HG03520 (cell line): Measurements from ENCODE around the gene MVP.
"Not testable (repeated sequence)": the region's sequence is repeated elsewhere in the genome, so short reads cannot be mapped to it uniquely, and the experiment has no call there.

Source experiments
- ATAC-seq: cut with Tn5 transposase; IDR thresholded peaks from one replicate; pipeline ENCODE4 v1.9.1; 2021; ENCODE audit warnings: mild to moderate bottlenecking, moderate library complexity; ENCODE audit not compliant: unreplicated experiment

The MVP gene

DNA sequence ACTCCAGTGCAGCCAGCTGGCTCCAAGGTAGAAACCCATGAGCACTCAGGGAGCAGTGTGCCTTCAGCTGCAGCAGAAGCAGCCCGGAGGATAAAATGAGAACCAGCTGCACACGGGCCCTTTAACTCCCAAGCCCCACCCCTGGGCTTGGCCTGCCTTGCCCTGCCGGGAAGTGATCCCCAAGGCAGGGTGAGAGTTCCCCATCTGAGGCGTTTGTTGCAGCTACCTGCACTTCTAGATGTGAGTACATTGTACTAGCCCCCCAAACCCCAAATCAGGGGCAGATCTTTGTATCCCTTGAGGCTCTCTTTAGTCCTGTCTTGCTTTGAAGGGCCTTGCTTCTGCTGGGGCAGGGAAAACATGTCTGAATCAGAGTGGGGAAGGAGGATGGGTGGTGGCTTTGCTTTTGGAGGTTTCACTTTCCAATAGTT is at the start of gene MVP:
MVP (plus strand) TSS at position 192 of the 431 bp plus-strand sequence. CDS start 10,088 bp downstream, outside the sequence.
- no peak for ATAC-seq

- not testable (repeated sequence) for ATAC-seq
Observed at GRCh38 chr16:29772330-29772729, 47.9 kb upstream of the MVP start.

- no peak for ATAC-seq
Observed at GRCh38 chr16:29774730-29775129, 45.5 kb upstream of the MVP start.

DNA sequence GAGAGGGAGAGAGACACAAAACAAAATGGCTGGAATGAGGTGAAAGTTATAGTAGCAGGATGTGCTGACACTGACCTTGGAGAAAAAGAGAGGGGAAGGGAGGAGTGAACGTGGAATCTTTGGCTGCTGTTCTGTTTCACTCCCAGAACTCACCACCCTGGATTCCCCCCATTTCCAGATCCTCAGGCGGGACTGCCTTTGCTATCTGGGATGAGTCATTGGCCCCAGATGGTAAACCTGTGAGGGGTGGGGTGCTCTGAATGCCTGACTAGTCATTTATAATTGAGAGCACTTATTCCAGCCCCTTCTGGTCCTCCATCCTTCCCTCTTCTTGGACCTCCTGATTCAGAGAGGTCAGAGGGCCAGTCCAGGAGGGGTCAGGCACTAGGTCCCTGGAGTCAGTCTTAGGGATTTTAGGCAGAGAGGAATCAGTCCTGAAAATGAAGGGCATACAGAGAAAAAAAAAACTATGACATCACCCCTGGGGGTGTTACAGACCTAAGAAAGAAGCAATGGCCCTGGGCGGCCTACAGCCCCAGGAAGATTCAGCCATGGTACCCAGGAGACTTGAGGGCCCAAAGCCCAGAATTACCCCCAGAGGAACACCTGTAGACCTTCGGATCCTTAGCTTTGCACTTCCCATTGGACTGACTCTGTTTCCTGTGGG is 44.4 kb upstream of the MVP start:
- ATAC-seq: no peak

DNA sequence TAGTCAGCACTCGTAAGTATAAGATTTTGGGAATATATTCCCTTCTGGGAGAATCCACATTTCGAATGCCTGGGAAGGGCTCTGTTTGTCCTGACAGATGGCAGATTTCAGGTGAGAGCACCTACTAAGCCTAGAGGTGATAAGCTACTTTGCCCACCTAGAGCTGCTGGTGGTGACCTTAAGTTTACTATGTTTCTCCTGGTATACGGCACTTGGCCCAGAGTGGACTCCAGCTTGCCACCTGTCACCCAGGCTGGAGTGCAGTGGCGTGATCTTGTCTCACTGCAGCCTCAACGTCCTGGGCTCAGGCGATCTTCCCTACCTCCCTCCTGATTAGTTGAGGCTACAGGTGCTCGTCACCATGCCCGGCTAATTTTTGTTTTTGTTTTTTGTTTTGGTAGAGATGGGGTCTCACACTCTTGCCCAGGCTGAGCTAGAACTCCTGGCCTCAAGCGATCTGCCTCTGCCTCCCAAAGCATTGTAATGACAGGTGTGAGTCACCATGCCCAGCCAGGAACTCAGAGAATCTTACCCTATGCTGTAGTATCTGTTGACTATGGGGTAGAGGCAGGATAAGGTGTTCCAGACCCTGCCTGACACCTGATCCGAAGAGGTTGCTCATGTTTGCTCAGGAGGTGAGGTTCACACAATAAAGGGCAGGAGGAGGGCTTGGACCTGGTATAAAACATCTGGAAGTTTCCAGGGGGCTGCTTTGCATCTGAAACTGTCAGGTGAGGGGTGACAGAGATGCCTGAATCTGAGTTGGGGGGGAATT is 42.5 kb upstream of the MVP start, which contains the start of gene ZG16:
ZG16 (plus strand) TSS at position 681 of the 775 bp plus-strand sequence. CDS start 1,011 bp downstream, outside the sequence.
- ATAC-seq: no peak

DNA sequence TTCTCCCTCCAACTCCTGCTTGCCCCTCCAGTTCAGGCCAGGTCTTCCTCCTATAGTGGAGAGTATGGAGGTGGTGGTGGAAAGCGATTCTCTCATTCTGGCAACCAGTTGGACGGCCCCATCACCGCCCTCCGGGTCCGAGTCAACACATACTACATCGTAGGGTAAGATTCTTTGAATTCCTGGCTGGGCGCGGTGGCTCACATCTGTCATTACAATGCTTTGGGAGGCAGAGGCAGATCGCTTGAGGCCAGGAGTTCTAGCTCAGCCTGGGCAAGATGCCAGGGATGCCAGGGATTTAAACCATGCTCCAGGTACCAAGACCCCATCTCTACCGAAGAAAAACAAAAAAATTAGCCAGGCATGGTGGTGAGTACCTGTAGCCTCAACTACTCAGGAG is 40.8 kb upstream of the MVP start:
- ATAC-seq: no peak

DNA sequence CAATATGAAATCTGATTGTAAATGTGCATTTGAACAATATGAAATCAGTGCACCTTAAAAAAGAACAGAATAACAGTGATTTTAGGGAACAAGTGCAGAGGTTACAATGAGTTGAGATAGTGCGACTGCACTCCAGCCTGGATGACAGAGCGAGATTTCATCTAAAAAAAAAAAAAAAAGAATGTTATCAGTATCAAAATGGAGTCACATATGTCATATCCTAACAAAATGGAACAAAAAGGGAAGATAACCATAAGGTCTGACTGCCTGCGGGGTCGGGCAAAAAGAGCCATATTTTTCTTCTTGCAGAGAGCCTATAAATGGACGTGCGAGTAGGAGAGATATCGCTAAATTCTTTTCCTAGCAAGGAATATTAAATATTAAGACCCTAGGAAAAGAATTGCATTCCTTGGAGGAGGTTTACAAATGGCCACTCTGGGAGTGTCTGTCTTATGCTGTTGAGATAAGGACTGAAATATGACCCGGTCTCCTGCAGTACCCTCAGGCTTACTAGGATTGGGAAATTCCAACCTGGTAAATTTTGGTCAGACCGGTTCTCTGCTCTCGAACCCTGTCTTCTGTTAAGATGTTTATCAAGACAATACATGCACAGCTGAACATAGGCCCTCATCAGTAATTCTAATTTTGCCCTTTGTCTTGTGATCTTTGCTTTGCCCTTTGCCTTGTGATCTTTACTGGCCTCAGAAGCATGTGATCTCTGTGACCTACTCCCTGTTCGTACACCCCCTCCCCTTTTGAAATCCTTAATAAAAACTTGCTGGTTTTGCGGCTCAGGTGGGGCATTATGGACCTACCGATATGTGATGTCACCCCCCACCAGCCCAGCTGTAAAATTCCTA is 36.9 kb upstream of the MVP start:
- ATAC-seq: not testable (repeated sequence)

DNA sequence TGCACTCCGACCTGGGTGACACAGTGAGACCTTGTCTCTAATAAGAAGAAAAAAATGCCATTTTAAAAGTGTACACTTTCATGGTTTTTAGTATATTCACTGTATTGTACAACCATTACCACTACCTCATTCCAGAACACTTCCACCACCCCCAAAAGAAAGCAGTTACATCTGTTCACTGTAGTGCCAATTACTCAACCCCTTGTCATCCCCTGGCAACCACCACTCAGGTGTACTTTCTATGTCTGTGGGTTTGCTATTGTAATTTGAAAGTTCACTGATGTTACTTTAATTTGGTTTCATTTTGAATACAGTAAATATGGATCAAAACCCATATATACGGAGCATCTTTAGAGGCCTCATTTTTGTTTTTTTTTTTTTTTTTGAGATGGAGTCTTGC is 36.1 kb upstream of the MVP start:
- ATAC-seq: no peak

- no peak for ATAC-seq
Observed at GRCh38 chr16:29784901-29785500, 35.3 kb upstream of the MVP start.

GRCh38 chr16:29787155-29787554 is 33.1 kb upstream of the MVP start:
- not testable (repeated sequence) for ATAC-seq

DNA sequence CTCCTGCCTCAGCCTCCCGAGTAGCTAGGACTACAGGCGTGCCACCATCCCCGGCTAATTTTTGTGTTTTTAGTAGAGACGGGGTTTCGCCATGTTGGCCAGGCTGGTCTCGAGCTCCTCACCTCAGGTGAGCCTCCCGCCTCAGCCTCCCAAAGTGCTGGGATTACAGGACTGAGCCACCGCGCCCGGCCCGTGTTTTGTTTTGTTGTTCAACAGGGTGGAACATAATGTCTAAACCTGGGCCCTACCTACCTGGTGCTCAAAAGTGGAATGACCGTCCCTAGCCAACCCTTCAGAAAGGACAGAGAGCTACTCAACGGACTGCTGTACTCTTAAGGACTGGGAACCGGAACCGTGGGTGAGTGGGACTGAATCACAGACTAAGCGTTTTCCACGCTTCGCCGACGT is 30.5 kb upstream of the MVP start:
- ATAC-seq: no peak

DNA sequence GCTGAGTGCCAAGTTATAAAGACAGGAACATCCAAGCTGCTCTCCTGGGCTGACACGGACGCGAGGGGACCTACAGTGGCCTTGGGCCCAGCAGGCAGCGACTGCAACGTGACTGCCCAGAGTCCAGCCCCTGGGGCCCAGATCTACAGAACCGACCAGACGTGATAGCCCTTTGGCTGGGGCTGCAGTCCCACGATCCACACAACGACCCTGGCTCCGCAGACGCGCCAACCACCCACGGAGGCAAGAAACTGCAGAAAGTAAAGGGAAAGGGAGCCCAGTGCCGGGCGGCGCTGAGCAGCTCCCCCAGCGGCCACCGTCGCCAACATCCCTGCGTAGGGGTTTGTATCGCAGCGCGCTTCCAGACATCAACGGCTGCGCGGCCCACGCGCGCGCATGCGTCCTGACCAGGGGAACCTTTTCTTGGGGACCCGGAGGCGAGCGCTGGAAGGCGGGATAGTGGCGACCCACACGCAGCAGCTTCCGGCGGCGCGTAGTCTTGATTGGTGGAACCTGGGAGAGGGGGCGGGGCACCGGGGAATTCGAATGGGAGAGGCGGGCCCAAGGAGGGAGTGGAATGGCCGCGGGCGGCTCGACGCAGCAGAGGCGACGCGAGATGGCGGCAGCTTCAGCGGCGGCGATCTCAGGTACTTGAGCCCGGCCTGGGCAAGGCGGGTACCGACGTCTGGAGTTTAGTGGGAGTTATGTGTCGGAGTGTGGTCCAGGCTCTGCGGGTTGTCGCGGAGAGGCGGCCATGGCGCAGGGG is 29.9 kb upstream of the MVP start, which contains the start of gene KIF22:
KIF22 (plus strand) TSS at position 569 of the 766 bp plus-strand sequence; CDS start at position 578, 9 bp downstream.
- ATAC-seq: peak; percentile 85

- no peak for ATAC-seq
Observed at GRCh38 chr16:29790949-29791844, 29.1 kb upstream of the MVP start.

DNA sequence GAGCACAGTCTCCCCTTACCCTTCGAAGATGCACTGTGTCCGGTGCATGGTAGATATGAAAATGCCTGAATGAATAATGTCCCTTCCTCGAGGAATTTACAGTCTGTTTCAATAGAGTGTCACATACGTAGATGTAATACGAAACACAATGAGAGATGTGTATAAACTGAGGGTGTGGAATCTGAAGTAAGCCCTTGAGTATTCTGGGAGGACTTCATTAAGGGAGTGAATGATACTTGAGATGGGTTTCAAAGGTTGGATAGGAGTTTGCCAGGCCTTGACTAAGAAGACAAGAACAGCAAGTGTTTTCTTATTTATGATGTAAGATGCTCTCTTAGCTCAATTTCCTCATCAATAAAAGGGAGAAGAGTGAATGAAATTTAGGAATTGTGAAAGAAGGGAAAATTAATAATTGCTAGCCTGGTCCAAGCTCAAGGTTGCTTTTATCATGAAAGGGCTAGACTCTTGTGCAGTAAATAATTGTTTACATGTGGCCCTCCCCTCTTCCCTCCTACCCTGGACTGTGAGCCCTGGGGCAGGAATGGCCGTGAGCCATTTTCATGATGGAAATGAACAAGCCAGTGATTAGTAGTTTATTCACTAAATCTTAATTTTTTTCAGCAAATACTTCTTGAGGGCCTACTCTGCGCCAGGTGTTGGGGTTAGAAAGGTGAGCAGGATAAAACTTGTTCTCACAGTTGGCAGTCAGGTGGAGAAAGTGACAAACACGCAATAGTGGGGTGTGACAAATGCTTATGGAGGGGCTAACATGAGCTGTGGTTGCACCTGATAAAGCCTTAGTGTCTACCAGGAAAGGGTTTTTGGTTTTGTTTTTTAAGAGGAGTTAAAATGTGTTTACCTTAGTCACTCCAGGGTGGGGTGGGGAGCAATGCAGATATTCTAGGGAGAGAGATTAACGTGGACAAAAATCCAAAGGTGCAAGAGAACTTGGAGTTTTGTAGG is 28.1 kb upstream of the MVP start:
- ATAC-seq: no peak

GRCh38 chr16:29793153-29793552 is 27.1 kb upstream of the MVP start:
- not testable (repeated sequence) for ATAC-seq

- no peak for ATAC-seq
Observed at GRCh38 chr16:29794231-29794710, 26.0 kb upstream of the MVP start.

DNA sequence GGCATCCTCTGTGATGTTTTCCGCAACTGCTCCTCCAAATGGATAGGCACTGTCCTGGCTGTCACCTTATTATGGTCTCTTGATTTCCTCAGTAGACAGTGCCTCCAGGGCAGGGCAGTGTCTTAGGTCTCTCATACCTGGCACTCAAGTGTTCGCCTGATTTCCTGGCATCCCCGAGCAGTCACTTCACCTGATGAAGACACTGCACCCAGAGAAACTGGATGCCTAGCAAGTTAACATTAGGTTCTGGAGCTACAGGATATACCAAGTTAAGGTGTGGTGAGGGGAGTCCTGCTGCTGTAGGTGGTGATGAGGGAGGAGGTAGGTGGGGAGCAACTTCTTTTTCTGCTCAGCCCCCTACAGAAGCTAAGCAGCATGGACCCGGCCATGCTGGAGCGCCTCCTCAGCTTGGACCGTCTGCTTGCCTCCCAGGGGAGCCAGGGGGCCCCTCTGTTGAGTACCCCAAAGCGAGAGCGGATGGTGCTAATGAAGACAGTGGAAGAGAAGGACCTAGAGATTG is 17.8 kb upstream of the MVP start:
- ATAC-seq: no peak
